Measurements from ENCODE around the gene DDX20. TPM values are rescaled to one million over a fixed set of nuclear protein-coding genes. Genes with fewer than 3 reads are reported as not detected.

The DDX20 gene
- total and polyA plus RNA-seq, 11 donors, result 2.9 to 12.9 (median 7.3) TPM

- ATAC-seq (no peak), DNase-seq (peak in 1 of 5 donors; percentile 3)
- peaks cover 0 to 8% (median 0%) of the 10 kb centered on the region in 9 donors for H3K27me3 ChIP-seq
- H3K27ac ChIP-seq, result peak overlapping the region; percentile 92 to 100 (median 98)
- peak overlapping the region; percentile 61 to 95 (median 80) for H3K4me3 ChIP-seq
- peaks cover 0 to 8% (median 2%) of the 10 kb centered on the region in 9 donors for H3K36me3 ChIP-seq
- WGBS, 4 donors, result 27 to 35% (median 32%) methylated on average over 8 of the region's 8 CpGs
- no peaks in the 10 kb centered on the region for H3K9me3 ChIP-seq
- TF ChIP-seq POLR2A (IDR thresholded peaks at IDR 0.05) (no peak), CTCF (IDR thresholded peaks at IDR 0.05) (no peak)
- H3K4me1 ChIP-seq, result peaks cover 23 to 80% (median 68%) of the 10 kb centered on the region in 12 donors
- intact Hi-C loops (cut with DNase I), result loop anchor here in 2 of 10 donors (2.0 kb wide), 1 partner anchor 17 kb away; no protein-coding TSS in a partner anchor
These were observed 18.2 kb upstream of the DDX20 start for GRCh38 chr1:111737216-111738132.

GRCh38 chr1:111738133-111738435 lies 17.6 kb upstream of the DDX20 start:
- peaks cover 0 to 8% (median 2%) of the 10 kb centered on the region in 9 donors for H3K36me3 ChIP-seq
- no peaks in the 10 kb centered on the region for H3K9me3 ChIP-seq
- peaks cover 23 to 77% (median 64%) of the 10 kb centered on the region in 12 donors for H3K4me1 ChIP-seq
- TF ChIP-seq CTCF (IDR thresholded peaks at IDR 0.05) (no peak), POLR2A (IDR thresholded peaks at IDR 0.05) (no peak)
- peak overlapping the region; percentile 61 to 95 (median 80) for H3K4me3 ChIP-seq
- WGBS, 4 donors, result 11 to 16% (median 12%) methylated on average over 9 of the region's 9 CpGs
- no peak for DNase-seq
- peak overlapping the region; percentile 92 to 100 (median 98) for H3K27ac ChIP-seq
- H3K27me3 ChIP-seq, result peaks cover 0 to 8% (median 0%) of the 10 kb centered on the region in 9 donors
- ATAC-seq, result no peak
- intact Hi-C loops (cut with DNase I), result loop anchor here in 2 of 10 donors (2.0 kb wide), 1 partner anchor 17 kb away; no protein-coding TSS in a partner anchor

- peak overlapping the region; percentile 61 to 95 (median 80) for H3K4me3 ChIP-seq
- H3K4me1 ChIP-seq, result peaks cover 20 to 77% (median 64%) of the 10 kb centered on the region in 12 donors
- intact Hi-C loops (cut with DNase I), result loop anchor here in 3 of 10 donors (1.0 to 2.0 kb wide), 3 partner anchors 17 to 18 kb away; partner anchors contain the start of gene DDX20 (in 2 of the 3)
- WGBS, 4 donors, result 0 to 1% (median 1%) methylated on average over 19 to 61 of the region's 61 CpGs
- H3K9me3 ChIP-seq, result no peaks in the 10 kb centered on the region
- peak; percentile 45 to 75 (median 64) for ATAC-seq
- peak; percentile 84 to 92 (median 92) for DNase-seq
- peaks cover 0 to 8% (median 0%) of the 10 kb centered on the region in 9 donors for H3K27me3 ChIP-seq
- H3K27ac ChIP-seq, result peak overlapping the region; percentile 92 to 100 (median 98)
- peaks cover 0 to 8% (median 2%) of the 10 kb centered on the region in 9 donors for H3K36me3 ChIP-seq
- peak in 4 of 12 donors; percentile 21 to 42 (median 34) for TF ChIP-seq CTCF (IDR thresholded peaks at IDR 0.05)
- TF ChIP-seq POLR2A (IDR thresholded peaks at IDR 0.05), result peak in 1 of 2 donors; percentile 67
These were observed 17.1 kb upstream of the DDX20 start for GRCh38 chr1:111738436-111739193.
